IMR-90 (cell line): Measurements from ENCODE around the gene ZNF433. TPM values are rescaled to one million over a fixed set of nuclear protein-coding genes. Genes with fewer than 3 reads are reported as not detected.

Experiments
- ATAC-seq: fragments of 200-7000 bp; cut with Tn5 transposase; 2 replicates; pipeline ENCODE4 v1.9.1; 2020; ENCODE audit warnings: low read depth, mild to moderate bottlenecking, moderate library complexity
- BruUV-seq: library from RNA; stranded (reverse); fragments of 400-500 nt; replicated peaks from 2 replicates; lab custom pipeline; 2021; lab: Mats Ljungman, UMichigan
- CTCF ChIA-PET: fragments of 300-600 bp; formaldehyde crosslinking; extraction: SDS; loops from one replicate; lab custom pipeline; 2021; ENCODE audit warnings: antibody characterized with exemption; lab: Yijun Ruan, JAX
- POLR2A ChIA-PET: fragments of 300-600 bp; sonication (Branson Sonifier 250); formaldehyde crosslinking; loops from one replicate; lab custom pipeline; 2022; ENCODE audit warnings: antibody characterized with exemption; ENCODE audit not compliant: unreplicated experiment; lab: Charles Lee
- DNase-seq: peaks from one replicate; pipeline ENCODE4 v3.0.0; 2013
- H2AFZ ChIP-seq: replicated peaks from 2 replicates; pipeline ENCODE3; 2013; ENCODE audit warnings: low read length, mild to moderate bottlenecking; ENCODE audit not compliant: poor library complexity
- H2AK5ac ChIP-seq: 2 replicates; pipeline ENCODE4 v1.6.1; 2013; ENCODE audit warnings: low read depth, low read length, inconsistent platforms
- H2AK9ac ChIP-seq: replicated peaks from 2 replicates; pipeline ENCODE3; 2013; ENCODE audit warnings: mild to moderate bottlenecking, low read depth, low read length, moderate library complexity; ENCODE audit not compliant: poor library complexity
- H2BK120ac ChIP-seq: 2 replicates; pipeline ENCODE4 v1.6.1; 2013; ENCODE audit warnings: low read depth, low read length, inconsistent platforms
- H2BK15ac ChIP-seq: 3 replicates; pipeline ENCODE4 v1.6.1; 2013; ENCODE audit warnings: low read depth, low read length, inconsistent platforms
- H2BK20ac ChIP-seq: 2 replicates; pipeline ENCODE4 v1.6.1; 2013; ENCODE audit warnings: low read depth, mild to moderate bottlenecking, inconsistent platforms, low read length, moderate library complexity
- H2BK5ac ChIP-seq: 2 replicates; pipeline ENCODE4 v1.6.1; 2013; ENCODE audit warnings: mild to moderate bottlenecking, low read depth, low read length, inconsistent platforms; ENCODE audit not compliant: poor library complexity, severe bottlenecking
- H3K14ac ChIP-seq: replicated peaks from 2 replicates; pipeline ENCODE4 v1.6.1; 2013; ENCODE audit warnings: low read depth, low read length, inconsistent platforms
- H3K18ac ChIP-seq: 2 replicates; pipeline ENCODE4 v1.6.1; 2013; ENCODE audit warnings: low read depth, low read length, control low read depth
- H3K23ac ChIP-seq: 2 replicates; pipeline ENCODE4 v1.6.1; 2013; ENCODE audit warnings: low read depth, low read length, inconsistent platforms
- H3K27ac ChIP-seq: 2 replicates; pipeline ENCODE4 v1.5.1; 2013; ENCODE audit warnings: mild to moderate bottlenecking, control low read depth, low read length; ENCODE audit not compliant: insufficient read depth
- H3K27me3 ChIP-seq: 2 replicates; pipeline ENCODE4 v1.6.1; 2013; ENCODE audit warnings: low read length; ENCODE audit not compliant: control insufficient read depth, insufficient read depth
- H3K36me3 ChIP-seq: 2 replicates; pipeline ENCODE4 v1.6.1; 2013; ENCODE audit warnings: low read length, mixed read lengths; ENCODE audit not compliant: control insufficient read depth, insufficient read depth
- H3K4ac ChIP-seq: 2 replicates; pipeline ENCODE4 v1.6.1; 2013; ENCODE audit warnings: low read depth, low read length, inconsistent platforms
- H3K4me1 ChIP-seq: 2 replicates; pipeline ENCODE4 v1.6.1; 2013; ENCODE audit warnings: low read length, mixed read lengths; ENCODE audit not compliant: control insufficient read depth, insufficient read depth
- H3K4me2 ChIP-seq: 2 replicates; pipeline ENCODE4 v1.6.1; 2013; ENCODE audit warnings: low read depth, mild to moderate bottlenecking, control low read depth, low read length, moderate library complexity
- H3K4me3 ChIP-seq: 2 replicates; pipeline ENCODE4 v1.5.1; 2013; ENCODE audit warnings: low read depth, mild to moderate bottlenecking, control low read depth, low read length, moderate library complexity; ENCODE audit not compliant: insufficient read depth
- H3K56ac ChIP-seq: 2 replicates; pipeline ENCODE4 v1.6.1; 2013; ENCODE audit warnings: low read length, inconsistent platforms; ENCODE audit not compliant: insufficient read depth; ENCODE audit errors: extremely low read depth
- H3K79me1 ChIP-seq, 2 experiments: 2 replicates each; pipeline ENCODE4 v1.6.1; 2013; ENCODE audit warnings: low read length in 2 of 2, inconsistent platforms in 1 of 2, low read depth in 1 of 2
- H3K9ac ChIP-seq: 2 replicates; pipeline ENCODE4 v1.6.1; 2013; ENCODE audit warnings: low read depth, low read length, control low read depth
- H3K9me1 ChIP-seq: 2 replicates; pipeline ENCODE4 v1.6.1; 2013; ENCODE audit warnings: low read length, inconsistent platforms; ENCODE audit not compliant: insufficient read depth
- H3K9me3 ChIP-seq: 2 replicates; pipeline ENCODE4 v1.6.1; 2013; ENCODE audit warnings: low read length; ENCODE audit not compliant: control insufficient read depth, insufficient read depth
- H4K20me1 ChIP-seq: 2 replicates; pipeline ENCODE4 v1.6.1; 2013; ENCODE audit warnings: low read length, inconsistent platforms; ENCODE audit not compliant: insufficient read depth
- H4K5ac ChIP-seq: 2 replicates; pipeline ENCODE4 v1.6.1; 2013; ENCODE audit warnings: mild to moderate bottlenecking, low read depth, low read length, control low read depth
- H4K8ac ChIP-seq, 2 experiments: 2 replicates each; pipeline ENCODE4 v1.6.1; 2013; ENCODE audit warnings: low read depth in 2 of 2, low read length in 2 of 2, control low read depth in 1 of 2, inconsistent platforms in 1 of 2
- H4K91ac ChIP-seq: 2 replicates; pipeline ENCODE4 v1.6.1; 2013; ENCODE audit warnings: low read depth, low read length, inconsistent platforms; ENCODE audit not compliant: insufficient read depth
- BHLHE40 ChIP-seq: fragments of 150-350 bp; IDR thresholded peaks from 2 replicates; pipeline ENCODE4 v1.6.1; 2016; ENCODE audit warnings: mild to moderate bottlenecking, low read depth, low read length
- CEBPB ChIP-seq: IDR thresholded peaks from 2 replicates; pipeline ENCODE4 v1.6.1; 2012; ENCODE audit warnings: low read depth, low read length, improper control_type of control experiment
- FOS ChIP-seq: fragments of 150-350 bp; IDR thresholded peaks from 2 replicates; pipeline ENCODE4 v1.6.1; 2016; ENCODE audit warnings: low read depth, low read length
- MXI1 ChIP-seq: IDR thresholded peaks from 2 replicates; pipeline ENCODE4 v1.6.1; 2012; ENCODE audit warnings: low read depth, mild to moderate bottlenecking, low read length, moderate library complexity, borderline replicate concordance
- NFE2L2 ChIP-seq: fragments of 150-350 bp; IDR thresholded peaks from 2 replicates; pipeline ENCODE4 v1.6.1; 2016; ENCODE audit warnings: low read depth, mild to moderate bottlenecking, low read length
- RAD21 ChIP-seq: IDR thresholded peaks from 2 replicates; pipeline ENCODE4 v1.6.1; 2012; ENCODE audit warnings: low read length, improper control_type of control experiment
- RCOR1 ChIP-seq: IDR thresholded peaks from 2 replicates; pipeline ENCODE4 v1.6.1; 2012; ENCODE audit warnings: mild to moderate bottlenecking, low read length, improper control_type of control experiment; ENCODE audit not compliant: insufficient replicate concordance
- RFX5 ChIP-seq: IDR thresholded peaks from 2 replicates; pipeline ENCODE4 v1.8.0; 2012; ENCODE audit warnings: low read depth, mild to moderate bottlenecking, low read length, moderate library complexity
- SMC3 ChIP-seq: fragments of 150-350 bp; IDR thresholded peaks from 2 replicates; pipeline ENCODE4 v1.6.1; 2016; ENCODE audit warnings: low read depth, mild to moderate bottlenecking, antibody characterized with exemption, low read length, moderate library complexity
- WGBS, 2 experiments: methylation state at CpG; one replicate each; pipeline versions ENCODE4 v1.1.5 to v1.1.7; 2013; ENCODE audit warnings: missing lambda C conversion rate in 2 of 2; ENCODE audit not compliant: insufficient read length in 1 of 2; ENCODE audit errors: extremely low coverage in 2 of 2; 5-methylcytosine and 5-hydroxymethylcytosine counted together
- dilution Hi-C: fragments of 300-500 bp; cut with HindIII; formaldehyde crosslinking; loops from one replicate; pipeline ENCODE4 v1.14.3; 2018; ENCODE audit warnings: low sequenced_read_pairs; ENCODE audit not compliant: unreplicated experiment
- in situ Hi-C: fragments of 300-500 bp; cut with MboI; formaldehyde crosslinking; loops from 3 replicates; pipeline ENCODE4 v1.14.3; 2019; ENCODE audit warnings: low sequenced_read_pairs, inconsistent platforms, mixed read lengths
- intact Hi-C: fragments of 100-400 bp; cut with micrococcal nuclease; formaldehyde crosslinking; loops from 2 replicates; pipeline ENCODE4 v1.10.0; 2022
- polyA plus RNA-seq, 3 experiments: library from polyadenylated mRNA; depleted of rRNA; stranded (reverse); fragments of >200 nt; gene quantifications; 2 replicates each; pipeline ENCODE4 v1.2.3, GENCODE V29; 2012; ENCODE audit warnings: low replicate concordance in 1 of 3
- total RNA-seq: library from RNA; depleted of rRNA; stranded (reverse); fragments of >200 nt; gene quantifications from 2 replicates; pipeline ENCODE4 v1.2.3, GENCODE V29; 2012
- TF ChIP-seq, protein P1 (sequence below): fragments of 150-350 bp; IDR thresholded peaks from 2 replicates; pipeline ENCODE4 v1.6.1; 2016; ENCODE audit warnings: low read depth, mild to moderate bottlenecking, low read length, moderate library complexity, borderline replicate concordance

ZNF433 gene
- total and polyA plus RNA-seq, 2 of the 4 experiments (the other 2 are of a cell fraction): 3.5 to 11.1 TPM

DNA sequence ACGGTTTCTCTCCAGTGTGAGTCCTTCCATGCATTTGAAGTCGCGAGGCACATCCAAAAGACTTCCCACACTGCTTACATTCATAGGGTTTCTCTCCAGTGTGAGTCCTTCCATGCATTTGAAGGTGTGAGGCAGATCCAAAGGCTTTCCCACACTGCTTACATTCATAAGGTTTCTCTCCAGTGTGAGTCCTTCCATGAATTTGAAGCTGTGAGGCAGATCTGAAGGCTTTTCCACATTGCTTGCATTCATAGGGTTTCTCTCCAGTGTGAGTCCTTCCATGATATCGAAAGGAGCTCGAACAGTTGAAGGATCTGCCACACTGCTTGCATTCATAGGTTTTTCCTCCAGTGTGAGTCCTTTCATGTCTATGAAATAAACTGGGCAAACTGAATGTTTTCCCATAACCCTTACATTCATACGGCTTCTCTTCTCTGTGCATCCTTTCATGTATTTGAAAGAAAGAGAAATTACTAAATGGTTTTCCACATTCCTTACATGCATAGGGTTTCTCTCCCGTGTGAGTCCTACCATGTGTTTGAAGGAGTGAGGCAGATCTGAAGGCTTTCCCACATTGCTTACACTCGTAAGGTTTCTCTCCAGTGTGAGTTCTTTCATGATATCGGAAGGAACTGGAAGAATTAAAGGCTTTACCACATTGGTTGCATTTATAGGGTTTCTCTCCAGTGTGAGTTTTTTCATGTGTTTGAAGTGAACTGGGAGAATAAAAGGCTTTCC is 20.3 kb downstream of the ZNF433 start:
- no peak overlapping the region for H4K91ac ChIP-seq
- no peak overlapping the region for H3K56ac ChIP-seq
- ChIA-PET CTCF (no interaction called here), POLR2A (no interaction called here)
- H2BK5ac ChIP-seq: no peak overlapping the region
- H3K36me3 ChIP-seq: peaks cover 56% of the 10 kb centered on the region
- BruUV-seq: no TSS peak
- H2AK5ac ChIP-seq: no peak overlapping the region
- DNase-seq: no peak
- ATAC-seq: no peak
- TF ChIP-seq RCOR1: no peak
- TF ChIP-seq RAD21: no peak
- TF ChIP-seq, protein P1, sequence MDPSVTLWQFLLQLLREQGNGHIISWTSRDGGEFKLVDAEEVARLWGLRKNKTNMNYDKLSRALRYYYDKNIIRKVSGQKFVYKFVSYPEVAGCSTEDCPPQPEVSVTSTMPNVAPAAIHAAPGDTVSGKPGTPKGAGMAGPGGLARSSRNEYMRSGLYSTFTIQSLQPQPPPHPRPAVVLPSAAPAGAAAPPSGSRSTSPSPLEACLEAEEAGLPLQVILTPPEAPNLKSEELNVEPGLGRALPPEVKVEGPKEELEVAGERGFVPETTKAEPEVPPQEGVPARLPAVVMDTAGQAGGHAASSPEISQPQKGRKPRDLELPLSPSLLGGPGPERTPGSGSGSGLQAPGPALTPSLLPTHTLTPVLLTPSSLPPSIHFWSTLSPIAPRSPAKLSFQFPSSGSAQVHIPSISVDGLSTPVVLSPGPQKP: no peak
- no peak for TF ChIP-seq FOS
- no peak for TF ChIP-seq RFX5
- no peak for TF ChIP-seq CEBPB
- TF ChIP-seq SMC3: no peak
- TF ChIP-seq NFE2L2: no peak
- no peak for TF ChIP-seq MXI1
- TF ChIP-seq BHLHE40: no peak
- no peaks in the 10 kb centered on the region for H3K27me3 ChIP-seq
- in situ Hi-C loops (no loop called here), dilution Hi-C loops (no loop called here), intact Hi-C loops (no loop called here)
- H3K4ac ChIP-seq: no peak overlapping the region
- H2AFZ ChIP-seq: no peak overlapping the region
- peaks cover 75% of the 10 kb centered on the region for H3K9me3 ChIP-seq
- H2BK20ac ChIP-seq: no peak overlapping the region
- no peak overlapping the region for H3K4me3 ChIP-seq
- H3K4me2 ChIP-seq: no peak overlapping the region
- no peak overlapping the region for H2BK120ac ChIP-seq
- H3K23ac ChIP-seq: no peak overlapping the region
- no peaks in the 10 kb centered on the region for H3K4me1 ChIP-seq
- no peak overlapping the region for H4K8ac ChIP-seq
- H3K18ac ChIP-seq: no peak overlapping the region
- no peak overlapping the region for H3K14ac ChIP-seq
- H3K79me1 ChIP-seq: peaks cover 5 to 11% of the 10 kb centered on the region in 2 experiments
- H3K9ac ChIP-seq: no peak overlapping the region
- no CpG with 5 or more reads among the region's 9 CpGs for WGBS, 2 experiments
- no peak overlapping the region for H4K5ac ChIP-seq
- no peaks in the 10 kb centered on the region for H4K20me1 ChIP-seq
- no peak overlapping the region for H2BK15ac ChIP-seq
- H3K9me1 ChIP-seq: no peaks in the 10 kb centered on the region
- no peak overlapping the region for H3K27ac ChIP-seq
- H2AK9ac ChIP-seq: no peak overlapping the region
